Vagina (tissue), 2 donors: ENCODE results near the gene ZNF436.

ENCODE experiments used
- POLR2A ChIP-seq, 2 donors: fragments of 450-650 bp; IDR thresholded peaks; one replicate each; pipeline ENCODE4 v1.6.1; 2017; ENCODE audit warnings: antibody characterized with exemption in 2 of 2, mild to moderate bottlenecking in 2 of 2, moderate library complexity in 2 of 2
- POLR2AphosphoS5 ChIP-seq, 2 donors: sonication (generic); formaldehyde crosslinking; IDR thresholded peaks; one replicate each; pipeline ENCODE4 v1.9.0; 2017; ENCODE audit warnings: antibody characterized with exemption in 2 of 2, mild to moderate bottlenecking in 2 of 2, low read depth in 1 of 2; ENCODE audit not compliant: insufficient read depth in 1 of 2
- TF ChIP-seq, protein P1 (sequence below), 3 experiments: fragments of 450-650 bp in 2 of 3; fragments of 200-600 bp in 1 of 3; sonication (generic) in 1 of 3; IDR thresholded peaks; one replicate each; pipeline ENCODE4 v1.5.1; 2017 to 2019; ENCODE audit warnings: antibody characterized with exemption in 3 of 3, mild to moderate bottlenecking in 2 of 3, moderate library complexity in 2 of 3

DNA sequence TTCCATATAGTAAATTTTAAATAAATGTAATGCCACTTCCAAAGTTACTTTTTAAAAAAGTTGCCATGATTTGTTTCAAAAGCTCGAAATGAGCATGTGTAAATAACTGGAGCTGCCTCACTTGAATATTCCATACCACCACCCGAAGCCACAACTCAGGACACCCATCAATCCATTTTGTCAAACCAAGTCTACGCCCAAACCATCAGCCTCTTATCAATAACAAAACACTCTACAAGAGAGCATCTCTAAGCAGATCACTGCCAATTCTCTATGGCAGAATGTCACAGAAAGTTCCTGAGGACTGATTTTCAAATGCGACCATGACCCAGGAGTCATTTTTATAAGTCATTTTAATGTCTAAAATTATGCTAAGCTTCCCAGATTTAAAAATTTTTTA, 30.0 kb downstream of the ZNF436 start:
- TF ChIP-seq, protein P1, sequence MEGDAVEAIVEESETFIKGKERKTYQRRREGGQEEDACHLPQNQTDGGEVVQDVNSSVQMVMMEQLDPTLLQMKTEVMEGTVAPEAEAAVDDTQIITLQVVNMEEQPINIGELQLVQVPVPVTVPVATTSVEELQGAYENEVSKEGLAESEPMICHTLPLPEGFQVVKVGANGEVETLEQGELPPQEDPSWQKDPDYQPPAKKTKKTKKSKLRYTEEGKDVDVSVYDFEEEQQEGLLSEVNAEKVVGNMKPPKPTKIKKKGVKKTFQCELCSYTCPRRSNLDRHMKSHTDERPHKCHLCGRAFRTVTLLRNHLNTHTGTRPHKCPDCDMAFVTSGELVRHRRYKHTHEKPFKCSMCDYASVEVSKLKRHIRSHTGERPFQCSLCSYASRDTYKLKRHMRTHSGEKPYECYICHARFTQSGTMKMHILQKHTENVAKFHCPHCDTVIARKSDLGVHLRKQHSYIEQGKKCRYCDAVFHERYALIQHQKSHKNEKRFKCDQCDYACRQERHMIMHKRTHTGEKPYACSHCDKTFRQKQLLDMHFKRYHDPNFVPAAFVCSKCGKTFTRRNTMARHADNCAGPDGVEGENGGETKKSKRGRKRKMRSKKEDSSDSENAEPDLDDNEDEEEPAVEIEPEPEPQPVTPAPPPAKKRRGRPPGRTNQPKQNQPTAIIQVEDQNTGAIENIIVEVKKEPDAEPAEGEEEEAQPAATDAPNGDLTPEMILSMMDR (IDR thresholded peaks at IDR 0.05), result no peak
- TF ChIP-seq POLR2AphosphoS5 (IDR thresholded peaks at IDR 0.05; ENCODE audit: insufficient read depth in 1 of 2, low read depth in 1 of 2), result no peak
- TF ChIP-seq POLR2A (IDR thresholded peaks at IDR 0.05), result no peak
